Activated naive CD8-positive, alpha-beta T cell (primary cell): ENCODE results near the gene GSTM5.
"Not testable (repeated sequence)": the region's sequence is repeated elsewhere in the genome, so short reads cannot be mapped to it uniquely, and the experiment has no call there.

ENCODE experiments used
- H3K27ac Mint-ChIP-seq: one replicate; pipeline ENCODE4 v1.8.0; 2021; ENCODE audit warnings: mixed read lengths
- H3K27me3 Mint-ChIP-seq: one replicate; pipeline ENCODE4 v1.8.0; 2021; ENCODE audit warnings: mixed read lengths
- H3K36me3 Mint-ChIP-seq: one replicate; pipeline ENCODE4 v1.8.0; 2021; ENCODE audit warnings: mixed read lengths
- H3K4me1 Mint-ChIP-seq: one replicate; pipeline ENCODE4 v1.8.0; 2021; ENCODE audit warnings: low read depth, mixed read lengths
- H3K4me3 Mint-ChIP-seq: one replicate; pipeline ENCODE4 v1.8.0; 2021; ENCODE audit warnings: mild to moderate bottlenecking, mixed read lengths
- H3K9me3 Mint-ChIP-seq: one replicate; pipeline ENCODE4 v1.8.0; 2021; ENCODE audit warnings: low read depth, mixed read lengths

The GSTM5 gene

DNA sequence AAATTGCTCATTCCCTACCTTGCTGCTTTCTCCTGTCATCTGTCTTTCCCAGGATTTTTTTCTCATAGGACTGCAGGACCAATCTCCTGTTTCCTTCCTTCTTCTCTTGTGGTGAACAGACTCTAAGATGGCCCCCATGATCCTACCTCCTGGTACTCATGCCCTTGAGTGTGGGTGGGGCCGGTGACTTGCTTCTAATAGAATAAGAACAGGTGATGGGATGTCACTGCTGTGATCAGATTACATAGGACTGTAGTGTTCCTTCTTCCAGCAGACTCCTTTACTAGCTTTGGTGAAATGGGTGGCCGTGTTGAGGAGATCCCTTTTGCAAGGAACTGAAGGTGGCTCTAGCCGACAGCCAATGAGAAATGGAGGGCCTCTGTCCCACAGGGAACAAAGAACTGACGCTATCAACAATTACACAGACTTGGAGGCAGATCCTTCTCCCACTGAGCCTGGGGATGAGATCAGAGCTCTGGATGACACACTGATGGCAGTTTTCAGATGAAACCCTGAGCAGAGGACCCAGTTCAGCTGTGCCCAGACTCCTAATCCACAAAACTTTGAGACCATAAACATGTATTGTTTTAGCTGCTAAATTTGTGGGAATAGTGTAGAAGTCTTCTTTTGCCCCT is 21.3 kb downstream of the GSTM5 start:
- Mint-ChIP-seq H3K27me3 (no peaks in the 10 kb centered on the region), H3K27ac (no peak overlapping the region), H3K4me1 (no peaks in the 10 kb centered on the region), H3K9me3 (no peaks in the 10 kb centered on the region), H3K36me3 (peaks cover 3% of the 10 kb centered on the region), H3K4me3 (no peak overlapping the region)

GRCh38 chr1:109739738-109740614 is 27.9 kb downstream of the GSTM5 start:
- H3K36me3 Mint-ChIP-seq: peaks cover 3% of the 10 kb centered on the region
- H3K4me1 Mint-ChIP-seq: peaks cover 14% of the 10 kb centered on the region
- H3K4me3 Mint-ChIP-seq: peak overlapping the region; percentile 88
- H3K27me3 Mint-ChIP-seq: peaks cover 4% of the 10 kb centered on the region
- H3K9me3 Mint-ChIP-seq: no peaks in the 10 kb centered on the region
- peak overlapping the region; percentile 58 for H3K27ac Mint-ChIP-seq

DNA sequence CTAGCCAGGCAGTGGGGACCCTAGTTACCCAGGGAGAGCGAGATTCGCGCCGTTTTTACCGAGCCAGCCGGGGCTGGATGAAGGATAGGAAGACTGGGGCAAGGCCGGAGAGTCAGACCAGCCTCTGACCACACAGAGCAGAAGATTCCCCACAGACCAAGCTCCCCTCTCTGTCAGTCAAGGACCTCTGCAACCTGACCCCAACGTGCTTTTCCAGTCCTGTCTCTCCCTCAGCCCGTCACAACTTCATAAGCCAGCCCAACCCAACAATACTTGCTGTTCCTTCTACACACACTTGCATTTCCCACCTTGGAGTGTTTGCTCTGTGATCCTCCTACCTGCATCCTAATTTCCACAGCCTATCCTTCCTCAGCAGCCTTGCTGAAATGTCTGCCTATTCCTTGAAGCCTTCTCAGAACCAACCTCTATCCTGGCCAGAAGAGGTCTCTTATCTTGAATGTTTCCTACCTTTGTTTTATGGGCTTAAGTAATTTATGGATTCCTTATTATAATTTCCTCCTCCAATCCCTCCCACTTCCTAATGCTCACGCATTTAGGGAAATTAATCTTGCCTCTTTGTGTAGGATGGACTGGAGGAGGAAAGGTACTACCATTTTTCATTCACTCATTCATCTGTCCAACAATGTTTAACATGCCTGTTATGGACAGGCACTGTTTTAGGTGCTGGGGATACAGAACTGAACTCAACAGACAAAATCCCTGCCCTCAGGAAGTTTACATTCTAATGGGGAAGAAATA is 28.7 kb downstream of the GSTM5 start, which contains the start of gene GSTM3:
Gene GSTM3, minus strand, starts transcription at position 424 of the 759 bp plus-strand sequence. CDS start 751 bp downstream, outside the sequence.
- peaks cover 14% of the 10 kb centered on the region for H3K4me1 Mint-ChIP-seq
- H3K27ac Mint-ChIP-seq: peak within 1 kb of the TSS; percentile 58
- H3K36me3 Mint-ChIP-seq: peaks cover 3% of the 10 kb centered on the region
- H3K9me3 Mint-ChIP-seq: no peaks in the 10 kb centered on the region
- peak within 1 kb of the TSS; percentile 88 for H3K4me3 Mint-ChIP-seq
- H3K27me3 Mint-ChIP-seq: peaks cover 4% of the 10 kb centered on the region

DNA sequence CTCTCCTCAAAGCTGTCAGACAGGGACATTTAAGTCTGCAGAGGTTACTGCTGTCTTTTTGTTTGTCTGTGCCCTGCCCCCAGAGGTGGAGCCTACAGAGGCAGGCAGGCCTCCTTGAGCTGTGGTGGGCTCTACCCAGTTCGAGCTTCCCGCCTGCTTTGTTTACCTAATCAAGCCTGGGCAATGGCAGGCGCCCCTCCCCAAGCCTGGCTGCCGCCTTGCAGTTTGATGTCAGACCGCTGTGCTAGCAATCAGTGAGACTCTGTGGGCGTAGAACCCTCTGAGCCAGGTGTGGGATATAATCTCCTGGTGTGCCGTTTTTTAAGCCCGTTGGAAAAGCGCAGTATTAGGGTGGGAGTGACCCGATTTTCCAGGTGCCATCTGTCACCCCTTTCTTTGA is 36.3 kb downstream of the GSTM5 start:
- H3K9me3 Mint-ChIP-seq, H3K4me1 Mint-ChIP-seq, H3K4me3 Mint-ChIP-seq, H3K36me3 Mint-ChIP-seq, H3K27ac Mint-ChIP-seq: not testable (repeated sequence)
- H3K27me3 Mint-ChIP-seq: peaks cover 10% of the 10 kb centered on the region

- no peak overlapping the region for H3K27ac Mint-ChIP-seq
- no peaks in the 10 kb centered on the region for H3K9me3 Mint-ChIP-seq
- H3K4me3 Mint-ChIP-seq: no peak overlapping the region
- H3K36me3 Mint-ChIP-seq: peaks cover 2% of the 10 kb centered on the region
- H3K27me3 Mint-ChIP-seq: peaks cover 12% of the 10 kb centered on the region
- no peaks in the 10 kb centered on the region for H3K4me1 Mint-ChIP-seq
Measured at GRCh38 chr1:109749221-109749620, 37.2 kb downstream of the GSTM5 start.

GRCh38 chr1:109750241-109750882 is 38.3 kb downstream of the GSTM5 start:
- no peak overlapping the region for H3K27ac Mint-ChIP-seq
- peaks cover 2% of the 10 kb centered on the region for H3K36me3 Mint-ChIP-seq
- H3K9me3 Mint-ChIP-seq: no peaks in the 10 kb centered on the region
- peaks cover 12% of the 10 kb centered on the region for H3K27me3 Mint-ChIP-seq
- H3K4me1 Mint-ChIP-seq: no peaks in the 10 kb centered on the region
- no peak overlapping the region for H3K4me3 Mint-ChIP-seq

DNA sequence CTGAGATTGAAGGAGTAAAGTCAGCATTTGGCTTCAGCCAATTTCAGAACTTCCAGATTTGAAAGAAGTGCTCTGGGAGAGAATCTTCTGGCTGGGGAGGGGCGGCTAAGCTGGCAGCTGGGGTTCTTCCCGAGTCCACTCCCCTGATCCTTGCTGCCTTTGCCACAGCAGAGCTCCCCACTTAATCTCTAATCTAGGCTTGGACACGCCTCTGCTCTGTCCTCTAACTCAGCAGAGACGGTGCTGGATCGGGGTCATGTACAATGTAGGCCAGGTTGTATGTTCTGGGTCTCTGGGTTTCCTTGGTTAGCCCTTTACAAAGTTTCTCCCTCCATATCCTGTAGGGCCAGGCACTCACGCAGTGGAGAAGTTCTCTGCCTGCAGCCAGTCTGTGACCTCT is 38.9 kb downstream of the GSTM5 start:
- H3K27me3 Mint-ChIP-seq: peaks cover 12% of the 10 kb centered on the region
- no peaks in the 10 kb centered on the region for H3K9me3 Mint-ChIP-seq
- H3K27ac Mint-ChIP-seq: no peak overlapping the region

DNA sequence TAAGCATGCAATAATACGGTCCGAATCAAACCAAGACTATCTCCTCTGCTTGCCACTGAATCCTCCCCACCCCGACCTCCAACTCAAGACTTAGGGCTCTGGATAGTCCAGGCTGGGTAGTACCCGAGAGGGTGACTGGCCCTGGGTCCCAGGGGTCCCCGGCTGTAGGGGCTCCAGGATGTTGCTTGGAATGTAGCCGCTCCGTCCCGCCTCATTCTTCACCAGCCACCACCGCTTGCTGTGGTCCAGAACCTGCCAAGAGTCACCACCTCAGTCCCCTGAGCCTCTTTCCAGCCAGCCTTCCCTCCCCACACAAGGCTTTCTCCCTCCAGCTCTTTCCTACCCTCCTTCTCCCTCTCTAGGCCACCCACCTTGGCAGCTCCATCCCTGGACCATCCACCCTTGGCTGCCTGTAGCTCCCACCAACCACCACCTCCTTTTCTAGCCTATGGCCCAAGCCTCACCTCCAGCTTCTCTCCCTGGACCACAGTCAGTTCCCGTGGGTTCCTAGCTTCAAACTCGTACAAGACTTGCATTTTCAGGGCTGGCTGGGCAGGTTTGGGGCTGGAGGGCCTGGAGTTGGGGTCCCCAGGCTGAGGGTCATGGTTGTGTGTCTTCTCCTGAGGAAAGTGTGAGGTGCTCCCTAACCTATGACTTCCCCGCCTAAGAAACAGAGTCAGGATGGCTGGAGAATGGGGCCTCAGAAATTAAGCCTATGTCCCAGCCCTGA is 39.6 kb downstream of the GSTM5 start:
- Mint-ChIP-seq H3K27me3 (peaks cover 12% of the 10 kb centered on the region), H3K9me3 (no peaks in the 10 kb centered on the region), H3K4me1 (no peaks in the 10 kb centered on the region), H3K36me3 (peaks cover 2% of the 10 kb centered on the region), H3K27ac (no peak overlapping the region), H3K4me3 (no peak overlapping the region)

More for the DNA sequence above, 38.9 kb downstream of the GSTM5 start:
- no peak overlapping the region for H3K4me3 Mint-ChIP-seq
- H3K36me3 Mint-ChIP-seq: peaks cover 2% of the 10 kb centered on the region
- no peaks in the 10 kb centered on the region for H3K4me1 Mint-ChIP-seq

GRCh38 chr1:109754738-109755137 is 42.7 kb downstream of the GSTM5 start:
- Mint-ChIP-seq H3K36me3 (no peaks in the 10 kb centered on the region), H3K4me1 (no peaks in the 10 kb centered on the region), H3K27me3 (peaks cover 7% of the 10 kb centered on the region), H3K9me3 (no peaks in the 10 kb centered on the region), H3K27ac (no peak overlapping the region), H3K4me3 (no peak overlapping the region)

- not testable (repeated sequence) for H3K27me3 Mint-ChIP-seq, H3K4me1 Mint-ChIP-seq, H3K27ac Mint-ChIP-seq, H3K9me3 Mint-ChIP-seq, H3K36me3 Mint-ChIP-seq, H3K4me3 Mint-ChIP-seq
Measured at GRCh38 chr1:109756325-109756724, 44.3 kb downstream of the GSTM5 start.

DNA sequence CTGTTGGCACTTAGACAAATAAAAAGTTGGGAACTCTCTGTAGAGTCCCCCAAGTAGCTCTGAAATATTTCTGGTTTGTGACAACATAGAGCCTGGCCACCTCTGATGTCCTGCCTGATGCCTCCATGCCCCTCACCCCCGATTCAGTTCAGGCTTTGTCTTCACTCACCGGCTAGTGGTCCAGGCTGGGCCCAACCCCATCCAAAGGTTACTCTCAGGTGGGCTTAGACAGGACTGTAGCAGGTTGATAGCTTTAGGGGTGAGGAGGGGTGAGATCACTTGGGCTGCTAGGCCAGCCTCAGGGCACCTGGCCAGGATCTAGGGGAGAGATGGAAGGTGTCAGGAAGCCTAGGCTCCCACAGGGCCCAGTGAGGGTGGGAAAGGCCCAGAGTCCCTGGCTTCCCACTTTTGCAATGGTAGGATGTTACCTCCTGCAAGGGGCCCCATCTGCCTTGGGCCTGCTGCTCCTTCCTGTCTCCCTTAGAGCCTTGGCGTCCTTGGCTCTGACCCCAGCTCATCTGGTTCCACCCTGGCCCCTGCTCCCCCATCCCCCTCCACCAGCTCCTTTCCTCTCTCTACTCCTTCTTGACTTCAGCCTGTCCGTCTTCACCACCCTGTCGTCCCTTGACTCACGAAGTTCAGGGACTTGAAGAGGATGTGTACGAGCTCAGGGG is 44.9 kb downstream of the GSTM5 start:
- no peak overlapping the region for H3K4me3 Mint-ChIP-seq
- no peaks in the 10 kb centered on the region for H3K36me3 Mint-ChIP-seq
- peaks cover 2% of the 10 kb centered on the region for H3K27me3 Mint-ChIP-seq
- no peaks in the 10 kb centered on the region for H3K9me3 Mint-ChIP-seq
- no peak overlapping the region for H3K27ac Mint-ChIP-seq
- no peaks in the 10 kb centered on the region for H3K4me1 Mint-ChIP-seq

- Mint-ChIP-seq H3K36me3 (no peaks in the 10 kb centered on the region), H3K27me3 (peaks cover 2% of the 10 kb centered on the region), H3K9me3 (no peaks in the 10 kb centered on the region), H3K4me1 (no peaks in the 10 kb centered on the region), H3K27ac (no peak overlapping the region), H3K4me3 (no peak overlapping the region)
Measured at GRCh38 chr1:109757936-109758786, 46.1 kb downstream of the GSTM5 start.
